GM19099 (cell line): ENCODE results near the gene TBC1D12.
A peak's percentile ranks its signal among the peaks of the same experiment; 100 is the strongest.

Experiments
- POLR2A ChIP-seq: IDR thresholded peaks from 3 replicates; pipeline ENCODE4 v1.6.1; 2011; ENCODE audit warnings: low read depth; ENCODE audit not compliant: insufficient read length; ENCODE audit errors: extremely low read depth

Gene TBC1D12

GRCh38 chr10:94398762-94399161 lies 3.6 kb upstream of the TBC1D12 start:
- no peak for TF ChIP-seq POLR2A

- TF ChIP-seq POLR2A, result no peak
Measured at GRCh38 chr10:94402843-94403379, 570 bp downstream of the TBC1D12 start.

GRCh38 chr10:94403380-94404213 lies 1.3 kb downstream of the TBC1D12 start:
- peak; percentile 50 for TF ChIP-seq POLR2A

GRCh38 chr10:94405406-94405805 lies 3.1 kb downstream of the TBC1D12 start:
- TF ChIP-seq POLR2A, result no peak

- TF ChIP-seq POLR2A, result no peak
Measured at GRCh38 chr10:94407668-94408067, 5.3 kb downstream of the TBC1D12 start.

- no peak for TF ChIP-seq POLR2A
Measured at GRCh38 chr10:94409021-94409657, 6.8 kb downstream of the TBC1D12 start.

- TF ChIP-seq POLR2A, result no peak
Measured at GRCh38 chr10:94411304-94411703, 9.0 kb downstream of the TBC1D12 start.

- TF ChIP-seq POLR2A, result no peak
Measured at GRCh38 chr10:94412449-94412848, 10.1 kb downstream of the TBC1D12 start.

- no peak for TF ChIP-seq POLR2A
Measured at GRCh38 chr10:94413361-94413760, 11.0 kb downstream of the TBC1D12 start.

GRCh38 chr10:94416896-94417295 lies 14.6 kb downstream of the TBC1D12 start:
- TF ChIP-seq POLR2A, result no peak

GRCh38 chr10:94417321-94417720 lies 15.0 kb downstream of the TBC1D12 start:
- no peak for TF ChIP-seq POLR2A

- no peak for TF ChIP-seq POLR2A
Measured at GRCh38 chr10:94420516-94420915, 18.2 kb downstream of the TBC1D12 start.

- no peak for TF ChIP-seq POLR2A
Measured at GRCh38 chr10:94420998-94421528, 18.7 kb downstream of the TBC1D12 start.

GRCh38 chr10:94423627-94424026 lies 21.3 kb downstream of the TBC1D12 start:
- TF ChIP-seq POLR2A, result no peak

- no peak for TF ChIP-seq POLR2A
Measured at GRCh38 chr10:94424714-94425337, 22.5 kb downstream of the TBC1D12 start.
